HepG2 (cell line): ENCODE measurements around the gene MED13L. TPM values are rescaled to one million over a fixed set of nuclear protein-coding genes. Genes with fewer than 3 reads are reported as not detected.

Source experiments
- CREBL2 ChIP-seq: sonication (generic); formaldehyde crosslinking; IDR thresholded peaks from 2 replicates; pipeline ENCODE4 v1.8.1; 2023; ENCODE audit warnings: missing genetic modification reagents, mild to moderate bottlenecking, borderline replicate concordance
- GABPA ChIP-seq, 2 experiments: IDR thresholded peaks; 2 replicates each; pipeline ENCODE4 v1.6.1; 2011 to 2016; ENCODE audit warnings: low read depth in 2 of 2, low read length in 1 of 2, missing biosample characterization in 1 of 2, missing genetic modification characterization in 1 of 2
- NR2F2 ChIP-seq: IDR thresholded peaks from 2 replicates; pipeline ENCODE4 v1.6.1; 2012; ENCODE audit warnings: low read depth, inconsistent platforms, borderline replicate concordance
- SKI ChIP-seq: fragments of 450-650 bp; IDR thresholded peaks from one replicate; pipeline ENCODE4 v1.6.1; 2018; ENCODE audit warnings: mild to moderate bottlenecking; ENCODE audit not compliant: partially characterized antibody
- U2AF1 ChIP-seq: fragments of 200-400 bp; formaldehyde crosslinking; optimal IDR thresholded peaks from 2 replicates; pipeline ENCODE3; 2017; ENCODE audit warnings: mild to moderate bottlenecking, low read depth, low read length
- ZBTB33 ChIP-seq: sonication (generic); formaldehyde crosslinking; IDR thresholded peaks from 2 replicates; pipeline ENCODE4 v1.4.0; 2020; ENCODE audit warnings: missing genetic modification reagents
- ZFP36L1 ChIP-seq: sonication (generic); formaldehyde crosslinking; IDR thresholded peaks from 2 replicates; pipeline ENCODE4 v1.8.0; 2022; ENCODE audit warnings: mild to moderate bottlenecking, missing genetic modification reagents, moderate library complexity
- ZKSCAN1 ChIP-seq: fragments of 150-350 bp; IDR thresholded peaks from 2 replicates; pipeline ENCODE4 v1.6.1; 2014; ENCODE audit warnings: low read length
- ZNF282 ChIP-seq: fragments of 450-650 bp; IDR thresholded peaks from 2 replicates; pipeline ENCODE4 v1.6.1; 2018; ENCODE audit not compliant: partially characterized antibody
- ZNF318 ChIP-seq: sonication (generic); formaldehyde crosslinking; IDR thresholded peaks from 2 replicates; pipeline ENCODE4 v1.4.0; 2020; ENCODE audit warnings: mild to moderate bottlenecking, missing genetic modification reagents
- ZSCAN12 ChIP-seq: sonication (generic); formaldehyde crosslinking; IDR thresholded peaks from 2 replicates; pipeline ENCODE4 v1.9.0; 2021; ENCODE audit warnings: mild to moderate bottlenecking, missing genetic modification reagents
- polyA plus RNA-seq, 8 experiments: library from polyadenylated mRNA; depleted of rRNA in 3 of 8; stranded (reverse) in 7 of 8; unstranded in 1 of 8; fragments of >200 nt; fragmentation: Illumina TruSeq in 4 of 8; extraction: Trizol in 4 of 8; gene quantifications; 2 replicates each; pipeline versions ENCODE4 v1.2.1 to v1.2.3, GENCODE V29; 2011 to 2016; ENCODE audit warnings: low read depth in 4 of 8, missing spikeins in 1 of 8, mixed read lengths in 1 of 8; ENCODE audit not compliant: insufficient read depth in 1 of 8
- total RNA-seq, 5 experiments: library from RNA; depleted of rRNA; stranded (reverse); fragments of >200 nt; fragmentation: Illumina TruSeq; extraction: Trizol; gene quantifications; 2 replicates each; pipeline ENCODE4 v1.2.3, GENCODE V29; 2016; ENCODE audit warnings: low read depth in 1 of 5

MED13L gene
- total and polyA plus RNA-seq, 2 of the 13 experiments (the other 11 are each of a cell fraction or from before 2014, with no cell fraction given), result 24.8 to 38.9 TPM

- TF ChIP-seq CREBL2 (no peak), GABPA (IDR thresholded peaks at IDR 0.05; ENCODE audit: low read depth, low read length) (no peak), GABPA (CRISPR knock-in tag; IDR thresholded peaks at IDR 0.05; ENCODE audit: low read depth) (no peak), ZSCAN12 (CRISPR knock-in tag) (no peak), ZNF282 (no peak), ZNF318 (CRISPR knock-in tag) (no peak), ZKSCAN1 (no peak), ZFP36L1 (no peak), SKI (no peak), NR2F2 (no peak), U2AF1 (no peak), ZBTB33 (CRISPR knock-in tag) (no peak)
These were observed 47.8 kb upstream of the MED13L start (continued) for GRCh38 chr12:116325336-116325664.
